Femur (tissue), 1 donor: ENCODE measurements around the gene CEP97.
A peak's percentile ranks its signal among the peaks of the same experiment; 100 is the strongest.
"Not testable (repeated sequence)": the region's sequence is repeated elsewhere in the genome, so short reads cannot be mapped to it uniquely, and the experiment has no call there.

Experiments
- DNase-seq: peaks from one replicate; pipeline ENCODE4 v3.0.0-alpha.2; 2017

Gene CEP97

DNA sequence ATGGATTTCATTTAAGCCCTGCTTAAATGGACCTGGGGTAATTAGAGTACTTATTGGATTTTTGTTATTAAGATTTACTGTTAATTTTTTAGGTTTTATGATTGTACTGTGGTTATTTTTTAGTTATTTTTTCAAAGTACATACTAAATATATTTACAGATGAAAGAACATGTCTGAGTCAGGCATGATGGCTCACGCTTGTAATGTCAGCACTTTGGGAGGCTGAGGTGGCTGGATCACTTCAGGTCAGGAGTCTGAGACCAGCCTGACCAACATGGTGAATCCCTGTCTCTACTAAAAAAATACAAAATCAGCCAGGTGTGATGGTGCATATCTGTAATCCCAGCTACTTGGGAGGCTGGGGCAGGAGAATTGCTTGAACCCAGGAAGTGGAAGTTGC, 21.7 kb upstream of the CEP97 start:
- no peak for DNase-seq

- no peak for DNase-seq
Observed at GRCh38 chr3:101703169-101703568, 21.2 kb upstream of the CEP97 start.

- DNase-seq: not testable (repeated sequence)
Observed at GRCh38 chr3:101704639-101705038, 19.8 kb upstream of the CEP97 start.

DNA sequence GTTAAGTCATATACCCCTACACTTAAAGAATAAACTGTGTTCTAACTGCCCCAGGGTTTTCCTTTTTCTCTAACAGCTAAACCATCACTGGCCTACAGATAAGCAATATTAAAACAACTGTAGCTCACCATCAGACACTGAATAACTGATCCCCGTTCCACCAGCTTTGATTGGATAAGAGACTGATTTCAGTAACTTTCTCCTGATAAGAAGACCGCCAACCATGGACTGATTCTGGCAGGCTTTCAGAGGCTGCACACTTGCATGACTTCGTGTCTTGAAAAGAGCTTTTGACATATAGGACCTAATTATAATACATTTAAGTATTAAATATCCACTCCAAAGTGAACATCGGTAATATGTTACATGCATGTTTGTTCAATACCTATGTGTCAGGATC, 15.3 kb upstream of the CEP97 start:
- DNase-seq: no peak

DNA sequence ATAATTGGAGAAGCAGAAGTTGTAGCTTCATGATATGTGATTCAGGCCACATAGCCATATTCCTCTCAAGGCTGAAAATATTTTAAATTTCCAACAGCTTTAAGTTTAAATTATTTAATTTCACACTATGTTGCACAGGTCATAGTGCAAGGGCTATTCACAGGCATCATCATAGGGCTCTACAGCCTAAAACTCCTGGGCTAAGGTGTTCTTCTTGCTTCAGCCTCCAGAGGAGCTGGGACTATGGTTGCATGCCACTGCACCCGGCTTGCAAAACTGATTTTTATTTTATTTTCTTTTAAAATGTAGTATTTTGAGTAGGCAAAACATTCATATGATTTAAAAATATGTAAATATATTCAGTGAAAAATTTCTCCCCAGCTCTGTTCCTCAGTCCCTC, 6.0 kb upstream of the CEP97 start:
- no peak for DNase-seq

DNA sequence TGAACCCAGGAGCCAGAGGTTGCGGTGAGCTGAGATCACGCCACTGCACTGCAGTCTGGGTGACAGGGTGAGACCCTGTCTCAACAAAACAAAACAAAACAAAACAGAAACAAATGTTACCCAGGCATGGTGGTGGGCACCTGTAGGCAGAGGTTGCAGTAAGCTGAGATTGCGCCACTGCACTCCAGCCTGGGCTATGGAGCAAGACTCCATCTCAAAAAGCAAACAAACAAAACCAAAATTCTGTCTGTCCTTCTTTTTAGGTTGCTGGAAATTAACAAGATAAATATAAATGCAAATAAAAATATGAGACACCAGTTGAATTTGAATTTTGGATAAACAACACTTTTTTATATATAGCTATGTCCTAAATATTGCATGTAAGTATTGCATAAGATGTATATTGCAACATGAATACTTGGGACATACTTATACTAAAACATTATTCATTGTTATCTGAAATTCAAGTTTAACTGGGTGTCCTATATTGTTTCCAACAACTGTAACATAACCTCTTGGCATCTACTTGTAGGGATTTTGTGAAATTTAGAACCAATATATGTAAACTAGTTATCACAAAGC, 4.7 kb upstream of the CEP97 start:
- no peak for DNase-seq

- DNase-seq: no peak
Observed at GRCh38 chr3:101720851-101721840, 3.3 kb upstream of the CEP97 start.

DNA sequence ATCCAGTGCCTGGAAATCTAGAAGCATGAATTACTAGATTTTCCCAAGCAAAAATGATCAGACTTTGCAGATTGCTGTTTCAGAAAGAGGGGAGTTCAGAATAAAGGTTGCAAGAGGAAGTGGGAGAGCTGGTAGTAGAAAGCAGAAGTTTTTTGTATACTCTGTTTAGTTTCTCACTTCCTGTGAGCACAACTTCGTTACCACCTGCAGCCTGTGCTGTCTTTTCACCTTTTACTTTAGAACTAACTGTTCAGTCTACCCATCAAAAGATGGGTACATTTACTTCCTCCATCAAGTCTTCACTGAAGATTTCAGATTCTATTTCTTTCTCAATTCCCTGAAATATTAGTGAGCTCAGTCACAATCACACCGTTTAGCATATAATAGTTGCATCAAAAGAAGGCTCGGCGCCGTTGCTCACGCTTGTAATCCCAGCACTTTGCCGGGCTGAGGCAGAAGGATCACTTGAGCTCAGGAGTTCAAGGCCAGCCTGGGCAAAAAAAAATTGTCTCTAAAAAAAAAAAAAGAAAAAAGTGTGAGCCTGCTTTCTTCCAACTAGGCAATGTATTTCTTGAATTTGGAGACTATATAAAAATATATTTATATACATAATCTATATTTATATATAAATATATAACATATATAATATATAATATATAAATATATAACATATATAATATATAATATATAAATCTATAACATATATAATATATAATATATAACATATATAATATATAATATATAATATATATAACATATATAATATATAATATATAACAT, 1.8 kb upstream of the CEP97 start:
- no peak for DNase-seq

- DNase-seq: peak; percentile 44
Observed at GRCh38 chr3:101725194-101725889, 928 bp downstream of the CEP97 start.

- no peak for DNase-seq
Observed at GRCh38 chr3:101725890-101726275, 1.5 kb downstream of the CEP97 start.

DNA sequence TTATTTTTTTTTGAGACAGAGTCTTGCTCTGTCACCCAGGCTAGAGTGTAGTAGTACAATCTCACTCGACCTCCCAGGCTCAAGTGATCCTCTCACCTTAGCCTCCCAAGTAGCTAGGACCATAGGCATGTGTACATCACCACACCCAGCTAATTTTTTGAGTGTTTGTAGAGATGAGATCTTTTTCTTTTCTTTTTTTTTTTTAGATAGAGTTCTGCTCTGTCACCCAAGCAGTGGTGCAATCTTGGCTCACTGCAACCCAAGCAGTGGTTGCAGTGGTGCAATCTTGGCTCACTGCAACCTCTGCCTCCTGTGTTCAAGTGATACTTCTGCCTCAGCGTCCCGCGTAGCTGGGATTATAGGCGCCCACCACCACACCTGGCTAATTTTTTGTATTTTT, 5.2 kb downstream of the CEP97 start:
- no peak for DNase-seq

- DNase-seq: no peak
Observed at GRCh38 chr3:101730839-101731238, 6.4 kb downstream of the CEP97 start.

- no peak for DNase-seq
Observed at GRCh38 chr3:101732240-101732641, 7.8 kb downstream of the CEP97 start.

GRCh38 chr3:101735833-101736232, 11.4 kb downstream of the CEP97 start:
- DNase-seq: no peak

DNA sequence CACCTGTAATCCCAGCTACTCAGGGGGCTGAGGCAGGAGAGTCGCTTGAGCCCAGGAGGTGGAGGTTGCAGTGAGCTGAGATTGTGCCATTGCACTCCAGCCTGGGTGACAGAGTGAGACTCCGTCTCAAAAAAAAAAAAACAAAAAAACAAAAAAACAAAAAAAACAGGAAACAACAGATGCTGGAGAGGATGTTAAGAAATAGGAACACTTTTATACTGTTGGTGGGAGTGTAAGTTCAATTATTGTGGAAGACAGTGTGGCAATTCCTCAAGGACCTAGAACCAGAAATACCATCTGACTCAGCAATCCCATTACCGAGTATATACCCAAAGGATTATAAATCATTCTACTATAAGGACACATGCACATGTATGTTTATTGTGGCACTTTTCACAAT, 17.5 kb downstream of the CEP97 start:
- DNase-seq: not testable (repeated sequence)

DNA sequence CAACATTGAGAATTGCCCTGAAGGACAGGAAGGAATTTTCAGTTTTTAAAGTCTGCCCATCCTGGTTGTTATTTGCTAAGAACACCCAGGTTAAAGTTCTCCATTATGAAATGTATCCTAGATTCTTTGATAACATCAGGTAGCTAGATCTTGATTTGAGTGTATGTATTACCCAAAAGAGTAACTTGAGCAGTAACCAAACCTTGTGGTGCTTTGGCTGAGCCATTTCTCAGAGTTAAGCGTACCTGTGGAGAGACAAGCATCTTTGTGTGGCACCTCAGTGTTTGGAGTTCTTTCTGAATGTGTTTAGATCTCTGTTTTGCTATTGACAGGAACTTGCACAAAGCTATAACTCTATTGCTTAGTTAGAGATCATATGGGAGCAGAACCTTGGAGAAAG, 20.4 kb downstream of the CEP97 start:
- no peak for DNase-seq

GRCh38 chr3:101745934-101746333, 21.5 kb downstream of the CEP97 start:
- DNase-seq: not testable (repeated sequence)

- not testable (repeated sequence) for DNase-seq
Observed at GRCh38 chr3:101753386-101754113, 29.1 kb downstream of the CEP97 start.

GRCh38 chr3:101758224-101758623, 33.8 kb downstream of the CEP97 start:
- DNase-seq: no peak

DNA sequence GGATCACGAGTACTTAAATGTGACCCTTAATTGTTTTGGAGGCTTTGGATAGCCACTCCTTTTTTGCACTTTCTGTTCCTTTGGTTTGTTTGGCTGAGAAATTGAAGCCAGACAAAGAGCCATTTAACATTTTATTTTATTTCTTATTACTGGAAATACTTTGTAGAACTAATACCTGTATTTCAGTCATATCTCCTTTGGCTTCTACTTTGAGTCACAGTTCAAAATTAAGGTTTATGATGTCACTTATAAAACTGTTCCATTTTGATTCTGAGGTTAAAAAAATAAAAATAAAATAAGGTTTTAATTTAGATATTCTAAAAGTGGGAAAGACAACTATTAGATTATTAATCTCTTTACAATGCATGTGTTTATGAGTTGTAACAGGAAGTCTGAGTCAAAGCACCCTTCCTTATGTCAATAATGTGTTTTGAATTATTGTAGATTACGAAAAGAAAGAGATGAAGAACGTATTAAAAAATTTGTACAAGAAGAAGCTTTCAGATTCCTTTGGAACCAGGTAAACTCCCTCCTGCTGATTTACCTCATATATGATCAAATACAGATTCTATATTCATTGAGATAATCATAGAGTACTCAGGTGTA, 37.7 kb downstream of the CEP97 start:
- DNase-seq: no peak

- not testable (repeated sequence) for DNase-seq
Observed at GRCh38 chr3:101777745-101778281, 53.4 kb downstream of the CEP97 start.
